Activated CD8-positive, alpha-beta T cell treated with anti-CD3 and anti-CD28 coated beads for 36 hours (primary cell): ENCODE results near the gene ATP6V1B1. TPM values are rescaled to one million over a fixed set of nuclear protein-coding genes. Genes with fewer than 3 reads are reported as not detected.
A peak's percentile ranks its signal among the peaks of the same experiment; 100 is the strongest.

Experiments used
- ATAC-seq: fragments of 200-7000 bp; cut with Tn5 transposase; one replicate; pipeline ENCODE4 v1.10.0; 2021; ENCODE audit warnings: mild to moderate bottlenecking, moderate library complexity
- CTCF ChIA-PET: fragments of 350-600 bp; sonication (Branson Sonifier 250); formaldehyde crosslinking; loops from one replicate; lab custom pipeline; 2021; ENCODE audit warnings: antibody characterized with exemption; lab: Charles Lee
- POLR2A ChIA-PET: fragments of 350-600 bp; sonication (Branson Sonifier 250); formaldehyde crosslinking; loops from one replicate; lab custom pipeline; 2021; ENCODE audit warnings: antibody characterized with exemption; lab: Charles Lee
- DNase-seq: peaks from one replicate; pipeline ENCODE4 v3.0.0-alpha.2; 2020
- H3K27ac Mint-ChIP-seq: one replicate; pipeline ENCODE4 v1.8.0; 2021; ENCODE audit warnings: mild to moderate bottlenecking, mixed read lengths
- H3K27me3 Mint-ChIP-seq: one replicate; pipeline ENCODE4 v1.8.0; 2021; ENCODE audit warnings: mixed read lengths
- H3K36me3 Mint-ChIP-seq: one replicate; pipeline ENCODE4 v1.8.0; 2021; ENCODE audit warnings: low read depth, mixed read lengths
- H3K4me1 Mint-ChIP-seq: one replicate; pipeline ENCODE4 v1.8.0; 2021; ENCODE audit warnings: low read depth, mixed read lengths
- H3K4me3 Mint-ChIP-seq: one replicate; pipeline ENCODE4 v1.8.0; 2021; ENCODE audit warnings: mild to moderate bottlenecking, moderate library complexity, mixed read lengths
- H3K9me3 Mint-ChIP-seq: one replicate; pipeline ENCODE4 v1.8.0; 2021; ENCODE audit warnings: mixed read lengths
- CTCF ChIP-seq: fragments of 200-600 bp; IDR thresholded peaks from one replicate; pipeline ENCODE4 v1.8.0; 2022; ENCODE audit warnings: antibody characterized with exemption, mild to moderate bottlenecking
- intact Hi-C: fragments of 100-400 bp; cut with micrococcal nuclease; formaldehyde crosslinking; loops from one replicate; pipeline ENCODE4 v1.10.0; 2022
- total RNA-seq, 2 experiments: library from RNA; stranded (reverse); gene quantifications; one replicate each; pipeline ENCODE4 v1.2.3, GENCODE V29; 2021

Gene ATP6V1B1
- total RNA-seq, 2 experiments from 2014 or later, result not detected

DNA sequence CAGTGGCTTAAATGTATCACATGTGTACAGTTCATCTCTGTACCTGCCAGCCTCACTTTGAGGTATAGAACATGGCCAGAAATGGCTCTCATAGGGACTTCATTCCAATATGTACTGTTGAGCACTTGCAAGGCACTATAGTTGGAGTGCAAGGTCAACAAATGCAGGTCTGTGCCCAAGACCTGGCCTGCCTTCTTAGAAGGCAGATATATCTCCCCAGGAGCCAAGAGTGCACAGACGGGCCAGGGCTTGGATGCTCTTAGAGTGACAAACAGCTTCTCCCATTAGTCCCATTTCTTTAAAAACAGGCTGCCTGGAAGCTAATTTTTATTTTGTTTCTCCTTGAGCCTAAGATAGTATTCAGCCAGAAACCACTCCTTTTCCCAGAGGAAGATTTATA, 51.7 kb downstream of the ATP6V1B1 start:
- TF ChIP-seq CTCF, result no peak
- ATAC-seq, result no peak
- no peak overlapping the region for H3K27ac Mint-ChIP-seq
- intact Hi-C loops, result no loop called here
- H3K36me3 Mint-ChIP-seq, result peaks cover 39% of the 10 kb centered on the region
- H3K27me3 Mint-ChIP-seq, result no peaks in the 10 kb centered on the region
- no peaks in the 10 kb centered on the region for H3K9me3 Mint-ChIP-seq
- no peak for DNase-seq
- H3K4me3 Mint-ChIP-seq, result no peak overlapping the region
- POLR2A ChIA-PET, result no interaction called here
- CTCF ChIA-PET, result interaction anchor here (1.1 to 4.6 kb wide), 4 partner anchors 9 to 23 kb away, joined by 4 to 39 read pairs (median 4); no protein-coding TSS in a partner anchor
- H3K4me1 Mint-ChIP-seq, result peaks cover 14% of the 10 kb centered on the region

DNA sequence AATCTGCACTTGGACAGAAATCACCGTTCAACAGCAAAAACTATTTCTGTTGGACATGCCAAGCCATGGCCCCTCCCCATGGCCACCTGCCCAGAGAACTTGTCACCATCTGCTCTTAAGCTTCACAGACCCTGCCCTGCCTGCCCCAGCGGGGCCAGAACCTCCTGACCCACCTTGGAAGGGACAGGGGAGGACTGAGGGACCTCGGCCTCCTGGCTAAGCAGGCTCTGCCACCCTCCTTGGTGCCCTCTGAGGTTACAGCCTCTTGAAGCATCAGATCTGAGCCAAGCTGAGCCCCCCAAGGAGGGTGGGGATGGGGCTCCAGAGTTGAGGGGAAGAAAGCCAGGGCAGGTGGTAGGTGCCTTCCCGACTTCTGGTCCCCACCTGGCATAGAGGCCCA, 52.5 kb downstream of the ATP6V1B1 start:
- H3K36me3 Mint-ChIP-seq, result peaks cover 42% of the 10 kb centered on the region
- ChIA-PET CTCF (interaction anchor here (0.9 to 1.6 kb wide), 4 partner anchors 10 to 24 kb away, joined by 3 to 5 read pairs (median 4); no protein-coding TSS in a partner anchor), POLR2A (no interaction called here)
- no peaks in the 10 kb centered on the region for H3K27me3 Mint-ChIP-seq
- intact Hi-C loops, result no loop called here
- peaks cover 20% of the 10 kb centered on the region for H3K4me1 Mint-ChIP-seq
- H3K4me3 Mint-ChIP-seq, result no peak overlapping the region
- H3K27ac Mint-ChIP-seq, result no peak overlapping the region
- DNase-seq (no peak), ATAC-seq (no peak)
- no peak for TF ChIP-seq CTCF
- no peaks in the 10 kb centered on the region for H3K9me3 Mint-ChIP-seq

DNA sequence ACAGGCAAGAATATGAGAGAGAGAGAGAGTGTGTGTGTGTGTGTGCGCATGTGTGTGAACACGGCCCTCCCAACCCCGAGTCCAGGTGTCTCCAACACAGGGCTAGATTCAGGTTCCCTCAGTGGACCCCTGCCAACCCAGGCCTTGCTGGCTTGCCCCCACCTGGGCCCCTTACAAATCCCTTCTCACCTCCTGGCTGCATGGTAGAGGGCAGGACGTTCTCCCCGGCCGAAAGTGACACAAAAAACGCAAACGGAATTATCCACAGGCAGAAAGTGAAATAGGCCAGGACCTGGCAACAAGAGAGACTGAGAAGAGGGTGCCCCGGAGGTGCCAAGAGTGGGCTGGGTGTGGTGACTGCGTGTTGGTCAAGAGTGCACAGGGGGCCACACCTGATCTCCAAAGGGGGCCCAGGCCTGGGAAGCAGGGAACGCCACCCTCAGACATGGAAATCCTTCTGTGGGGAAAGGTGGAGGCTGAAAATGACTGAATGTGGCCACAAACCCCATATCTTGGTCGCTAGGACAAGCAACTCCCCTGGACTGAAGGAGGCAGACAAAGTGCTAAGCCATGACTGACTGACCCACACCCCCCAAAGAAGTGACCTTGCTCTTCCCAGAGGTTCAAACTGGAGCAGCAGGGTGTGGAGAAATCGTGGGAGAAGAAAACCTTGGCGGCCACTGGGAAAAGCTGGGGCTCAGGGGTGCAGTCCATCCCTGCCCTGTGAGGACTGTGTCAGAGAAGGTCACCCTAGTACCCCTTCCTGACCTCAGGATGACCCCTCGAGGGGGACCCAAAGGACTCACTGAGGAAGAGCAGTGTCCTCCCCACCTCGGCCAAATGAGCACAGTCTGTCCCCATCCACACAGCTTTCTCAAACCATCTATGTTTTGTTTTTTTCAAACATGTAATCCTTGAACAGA, 53.3 kb downstream of the ATP6V1B1 start:
- POLR2A ChIA-PET, result no interaction called here
- DNase-seq (no peak), ATAC-seq (no peak)
- Mint-ChIP-seq H3K27ac (peak overlapping the region; percentile 32), H3K4me3 (no peak overlapping the region), H3K27me3 (no peaks in the 10 kb centered on the region), H3K9me3 (no peaks in the 10 kb centered on the region), H3K4me1 (peaks cover 28% of the 10 kb centered on the region), H3K36me3 (peaks cover 44% of the 10 kb centered on the region)
- intact Hi-C loops, result no loop called here
- CTCF ChIA-PET, result interaction anchor here (0.9 to 1.4 kb wide), 3 partner anchors 12 to 24 kb away, joined by 3 to 6 read pairs (median 3); no protein-coding TSS in a partner anchor
- no peak for TF ChIP-seq CTCF

GRCh38 chr2:70990216-70990615, 54.5 kb downstream of the ATP6V1B1 start:
- Mint-ChIP-seq H3K9me3 (no peaks in the 10 kb centered on the region), H3K36me3 (peaks cover 43% of the 10 kb centered on the region), H3K27me3 (no peaks in the 10 kb centered on the region), H3K4me1 (peaks cover 21% of the 10 kb centered on the region), H3K4me3 (no peak overlapping the region), H3K27ac (no peak overlapping the region)
- intact Hi-C loops, result no loop called here
- CTCF ChIA-PET, result interaction anchor here (1.4 to 3.8 kb wide), 2 partner anchors 11 to 25 kb away, joined by 6 to 22 read pairs; no protein-coding TSS in a partner anchor
- POLR2A ChIA-PET, result no interaction called here
- TF ChIP-seq CTCF, result no peak
- ATAC-seq (no peak), DNase-seq (no peak)

- no peak for TF ChIP-seq CTCF
- Mint-ChIP-seq H3K36me3 (peaks cover 34% of the 10 kb centered on the region), H3K27me3 (no peaks in the 10 kb centered on the region), H3K4me1 (peaks cover 26% of the 10 kb centered on the region), H3K4me3 (no peak overlapping the region), H3K9me3 (no peaks in the 10 kb centered on the region), H3K27ac (no peak overlapping the region)
- ATAC-seq (no peak), DNase-seq (no peak)
- POLR2A ChIA-PET, result no interaction called here
- intact Hi-C loops, result no loop called here
- CTCF ChIA-PET, result interaction anchor here (3.8 kb wide), 1 partner anchor 26 kb away, joined by 22 read pairs; no protein-coding TSS in a partner anchor
Measured at GRCh38 chr2:70991142-70991541, 55.4 kb downstream of the ATP6V1B1 start.
